Endothelial cell of umbilical vein (primary cell): ENCODE data around the gene CYP46A1. TPM values are rescaled to one million over a fixed set of nuclear protein-coding genes. Genes with fewer than 3 reads are reported as not detected.

Experiments used
- BruUV-seq: library from RNA; stranded (reverse); fragments of 400-500 nt; replicated peaks from 2 replicates; lab custom pipeline; 2021; lab: Mats Ljungman, UMichigan
- CTCF ChIA-PET: fragments of 300-600, 350-600 bp; sonication (Branson Sonifier 250); formaldehyde crosslinking; loops from one replicate; lab custom pipeline; 2021; ENCODE audit warnings: antibody characterized with exemption, inconsistent platforms; lab: Charles Lee
- POLR2A ChIA-PET: fragments of 300-600, 350-600 bp; sonication (Branson Sonifier 250); formaldehyde crosslinking; loops from one replicate; lab custom pipeline; 2021; ENCODE audit warnings: antibody characterized with exemption, inconsistent platforms; lab: Charles Lee
- DNase-seq: peaks from one replicate; pipeline ENCODE4 v3.0.0-alpha.2; 2011; ENCODE audit warnings: low read depth, low spot score
- FAIRE-seq: peaks from 2 replicates; lab custom pipeline; 2011; peaks lifted over from hg19 to GRCh38; lab: Jason Lieb, UNC
- H2AFZ ChIP-seq: 2 replicates; pipeline ENCODE4 v1.6.0; 2012; ENCODE audit warnings: low read depth, low read length, control low read depth, inconsistent platforms
- H3K27ac ChIP-seq: 2 replicates; pipeline ENCODE4 v1.5.1; 2011; ENCODE audit warnings: low read depth, mild to moderate bottlenecking, control low read depth, low read length, moderate library complexity; ENCODE audit not compliant: insufficient read depth
- H3K27me3 ChIP-seq, 2 experiments: 2 replicates each; pipeline versions ENCODE4 v1.6.0 to v1.6.1; 2011; ENCODE audit warnings: low read length in 2 of 2, mixed read lengths in 1 of 2; ENCODE audit not compliant: control insufficient read depth in 2 of 2, insufficient read depth in 2 of 2
- H3K36me3 ChIP-seq, 2 experiments: 2 replicates in 1 of 2; 3 replicates in 1 of 2; pipeline ENCODE4 v1.5.1; 2011; ENCODE audit warnings: low read length in 2 of 2, mild to moderate bottlenecking in 1 of 2, moderate library complexity in 1 of 2; ENCODE audit not compliant: control insufficient read depth in 2 of 2, insufficient read depth in 2 of 2; ENCODE audit errors: extremely low read depth in 1 of 2
- H3K4me1 ChIP-seq: 3 replicates; pipeline ENCODE4 v1.5.1; 2011; ENCODE audit warnings: mild to moderate bottlenecking, low read length; ENCODE audit not compliant: control insufficient read depth, insufficient read depth; ENCODE audit errors: extremely low read depth
- H3K4me2 ChIP-seq: 2 replicates; pipeline ENCODE4 v1.6.1; 2011; ENCODE audit warnings: low read length, control low read depth, mixed read lengths; ENCODE audit not compliant: insufficient read depth
- H3K4me3 ChIP-seq, 3 experiments: fragments of 200-600 bp in 1 of 3; sonication (generic), shearing (Covaris generic) in 1 of 3; replicated peaks in 1 of 3; 2 replicates each; pipeline ENCODE4 v1.5.1; 2011 to 2016; ENCODE audit warnings: control low read depth in 3 of 3, low read length in 3 of 3, mild to moderate bottlenecking in 2 of 3, inconsistent platforms in 1 of 3, low read depth in 1 of 3, moderate library complexity in 1 of 3; ENCODE audit not compliant: insufficient read depth in 1 of 3
- H3K79me2 ChIP-seq: 2 replicates; pipeline ENCODE4 v1.6.0; 2012; ENCODE audit warnings: low read length, inconsistent platforms; ENCODE audit not compliant: control insufficient read depth, insufficient read depth
- H3K9ac ChIP-seq: replicated peaks from 2 replicates; pipeline ENCODE3; 2011; ENCODE audit warnings: low read length, control low read depth; ENCODE audit not compliant: insufficient read depth; ENCODE audit errors: extremely low read depth
- H3K9me1 ChIP-seq: replicated peaks from 3 replicates; pipeline ENCODE4 v1.6.0; 2011; ENCODE audit warnings: mild to moderate bottlenecking, low read length; ENCODE audit not compliant: control insufficient read depth, insufficient read depth; ENCODE audit errors: extremely low read depth
- H3K9me3 ChIP-seq: replicated peaks from 2 replicates; pipeline ENCODE4 v1.5.1; 2012; ENCODE audit warnings: low read length, inconsistent platforms; ENCODE audit not compliant: control insufficient read depth, insufficient read depth
- H4K20me1 ChIP-seq: replicated peaks from 2 replicates; pipeline ENCODE3; 2011; ENCODE audit warnings: mild to moderate bottlenecking, low read length; ENCODE audit not compliant: control insufficient read depth, insufficient read depth; ENCODE audit errors: extremely low read depth
- EZH2 ChIP-seq: IDR thresholded peaks from 2 replicates; pipeline ENCODE4 v1.6.1; 2012; ENCODE audit warnings: borderline replicate concordance, low read depth, mild to moderate bottlenecking, moderate library complexity, low read length, inconsistent platforms; ENCODE audit not compliant: severe bottlenecking
- FOS ChIP-seq: IDR thresholded peaks from 2 replicates; pipeline ENCODE4 v1.6.1; 2011; ENCODE audit warnings: mild to moderate bottlenecking, low read length, moderate library complexity, borderline replicate concordance; ENCODE audit not compliant: insufficient read depth
- GATA2 ChIP-seq: IDR thresholded peaks from 2 replicates; pipeline ENCODE4 v1.7.0; 2011; ENCODE audit warnings: low read depth, mild to moderate bottlenecking, moderate library complexity, mixed read lengths, low read length; ENCODE audit not compliant: insufficient read length, insufficient read depth
- JUN ChIP-seq: IDR thresholded peaks from 2 replicates; pipeline ENCODE4 v1.6.1; 2011; ENCODE audit warnings: borderline replicate concordance, low read depth; ENCODE audit not compliant: insufficient read length, insufficient read depth
- MAX ChIP-seq: IDR thresholded peaks from 2 replicates; pipeline ENCODE4 v1.6.1; 2011; ENCODE audit not compliant: insufficient read depth, insufficient read length
- MYC ChIP-seq: IDR thresholded peaks from one replicate; pipeline ENCODE4 v1.6.1; 2011; ENCODE audit warnings: mild to moderate bottlenecking, low read depth, low read length
- POLR2A ChIP-seq: IDR thresholded peaks from 2 replicates; pipeline ENCODE4 v1.6.1; 2012; ENCODE audit warnings: low read depth, mild to moderate bottlenecking, control low read depth, low read length
- POLR2AphosphoS5 ChIP-seq: IDR thresholded peaks from 2 replicates; pipeline ENCODE4 v1.6.1; 2012; ENCODE audit warnings: low read depth, mild to moderate bottlenecking, control low read depth, low read length, moderate library complexity; ENCODE audit not compliant: insufficient read depth
- dilution Hi-C: fragments of 300-500 bp; cut with MboI; formaldehyde crosslinking; loops from one replicate; pipeline ENCODE4 v1.15.0; 2019; ENCODE audit warnings: low sequenced_read_pairs; ENCODE audit not compliant: extremely low pct_ligation_motif_present
- intact Hi-C: fragments of 100-400 bp; cut with micrococcal nuclease; formaldehyde crosslinking; loops from one replicate; pipeline ENCODE4 v1.10.0; 2022
- polyA plus RNA-seq, 4 experiments: library from polyadenylated mRNA; depleted of rRNA in 3 of 4; stranded (reverse) in 3 of 4; unstranded in 1 of 4; fragments of >200 nt; gene quantifications; 2 replicates each; pipeline versions ENCODE4 v1.2.1 to v1.2.3, GENCODE V29; 2011 to 2012; ENCODE audit warnings: missing spikeins in 1 of 4
- total RNA-seq: library from RNA; stranded (reverse); gene quantifications from 2 replicates; pipeline ENCODE4 v1.2.3, GENCODE V29; 2021
- TF ChIP-seq, protein P1 (sequence below), 2 donors: IDR thresholded peaks; 1 replicate in 1 of 2; 2 replicates in 1 of 2; pipeline ENCODE4 v1.5.1; 2011; ENCODE audit warnings: low read length in 2 of 2, mild to moderate bottlenecking in 2 of 2, moderate library complexity in 2 of 2, control low read depth in 1 of 2, inconsistent platforms in 1 of 2, low read depth in 1 of 2; ENCODE audit not compliant: insufficient read depth in 1 of 2; ENCODE audit errors: extremely low read depth in 1 of 2

The CYP46A1 gene
- total and polyA plus RNA-seq, 2 donors (not counting 3 experiments of a cell fraction or from before 2014, with no cell fraction given), result 0.03 to 0.24 TPM

DNA sequence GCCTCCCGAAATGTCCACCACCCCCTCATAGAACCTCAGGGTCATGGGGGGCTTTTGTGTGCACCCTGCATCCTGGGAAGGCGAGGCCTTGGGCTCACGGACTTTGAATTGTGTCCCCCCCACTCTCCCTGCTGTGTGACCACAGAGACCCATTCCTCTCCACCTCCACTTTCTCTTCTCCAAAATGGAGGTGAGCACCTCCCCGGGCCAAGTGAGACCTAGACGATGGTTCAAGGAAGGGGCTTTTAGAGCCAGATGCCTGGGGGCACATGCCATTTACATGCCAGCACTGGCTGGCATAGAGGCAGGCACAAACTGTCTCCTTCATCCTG lies 33.5 kb downstream of the CYP46A1 start:
- Histone ChIP-seq H4K20me1 (no peaks in the 10 kb centered on the region), H3K27ac (no peak overlapping the region), H3K4me1 (no peaks in the 10 kb centered on the region), H3K9me3 (no peaks in the 10 kb centered on the region), H3K79me2 (no peaks in the 10 kb centered on the region), H2AFZ (no peak overlapping the region), H3K27me3 (peaks cover 2 to 3% of the 10 kb centered on the region in 2 experiments), H3K9me1 (no peaks in the 10 kb centered on the region), H3K4me3 (no peak overlapping the region), H3K4me2 (no peak overlapping the region), H3K36me3 (no peaks in the 10 kb centered on the region), H3K9ac (no peak overlapping the region)
- dilution Hi-C loops (no loop called here), intact Hi-C loops (no loop called here)
- DNase-seq, result no peak
- FAIRE-seq, result no peak
- TF ChIP-seq EZH2 (no peak), JUN (no peak), MYC (no peak), POLR2A (no peak), MAX (no peak), GATA2 (no peak), FOS (no peak), POLR2AphosphoS5 (no peak)
- TF ChIP-seq, protein P1, sequence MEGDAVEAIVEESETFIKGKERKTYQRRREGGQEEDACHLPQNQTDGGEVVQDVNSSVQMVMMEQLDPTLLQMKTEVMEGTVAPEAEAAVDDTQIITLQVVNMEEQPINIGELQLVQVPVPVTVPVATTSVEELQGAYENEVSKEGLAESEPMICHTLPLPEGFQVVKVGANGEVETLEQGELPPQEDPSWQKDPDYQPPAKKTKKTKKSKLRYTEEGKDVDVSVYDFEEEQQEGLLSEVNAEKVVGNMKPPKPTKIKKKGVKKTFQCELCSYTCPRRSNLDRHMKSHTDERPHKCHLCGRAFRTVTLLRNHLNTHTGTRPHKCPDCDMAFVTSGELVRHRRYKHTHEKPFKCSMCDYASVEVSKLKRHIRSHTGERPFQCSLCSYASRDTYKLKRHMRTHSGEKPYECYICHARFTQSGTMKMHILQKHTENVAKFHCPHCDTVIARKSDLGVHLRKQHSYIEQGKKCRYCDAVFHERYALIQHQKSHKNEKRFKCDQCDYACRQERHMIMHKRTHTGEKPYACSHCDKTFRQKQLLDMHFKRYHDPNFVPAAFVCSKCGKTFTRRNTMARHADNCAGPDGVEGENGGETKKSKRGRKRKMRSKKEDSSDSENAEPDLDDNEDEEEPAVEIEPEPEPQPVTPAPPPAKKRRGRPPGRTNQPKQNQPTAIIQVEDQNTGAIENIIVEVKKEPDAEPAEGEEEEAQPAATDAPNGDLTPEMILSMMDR (IDR thresholded peaks at IDR 0.05; ENCODE audit: extremely low read depth in 1 of 2, insufficient read depth in 1 of 2, low read depth in 1 of 2, low read length in 2 of 2), result no peak
- ChIA-PET POLR2A (no interaction called here), CTCF (interaction anchor here (0.9 to 2.4 kb wide), 3 partner anchors 11 to 29 kb away, joined by 3 to 10 read pairs (median 5); no protein-coding TSS in a partner anchor)
- BruUV-seq, result no TSS peak
